Small intestine (tissue), 7 donors: ENCODE measurements around the gene CHSY1. TPM values are rescaled to one million over a fixed set of nuclear protein-coding genes. Genes with fewer than 3 reads are reported as not detected.

Experiments
- DNase-seq, 2 donors: peaks; one replicate each; pipeline versions ENCODE4 v3.0.0 to v3.0.0-alpha.2; 2013
- FAIRE-seq: peaks from 2 replicates; lab custom pipeline; 2012; peaks lifted over from hg19 to GRCh38; lab: Jason Lieb, UNC
- H3K27ac ChIP-seq, 3 donors: one replicate each; pipeline ENCODE4 v1.5.1; 2013; ENCODE audit warnings: low read length in 2 of 3, mild to moderate bottlenecking in 2 of 3, control low read depth in 1 of 3, inconsistent platforms in 1 of 3, low read depth in 1 of 3, moderate library complexity in 1 of 3
- H3K27me3 ChIP-seq, 3 donors: one replicate each; pipeline ENCODE4 v1.6.1; 2013; ENCODE audit warnings: low read length in 3 of 3, inconsistent platforms in 1 of 3; ENCODE audit not compliant: control insufficient read depth in 3 of 3, insufficient read depth in 3 of 3
- H3K36me3 ChIP-seq, 3 donors: one replicate each; pipeline ENCODE4 v1.6.1; 2013; ENCODE audit warnings: low read length in 3 of 3, inconsistent platforms in 1 of 3, low read depth in 1 of 3, mild to moderate bottlenecking in 1 of 3, moderate library complexity in 1 of 3; ENCODE audit not compliant: control insufficient read depth in 3 of 3, insufficient read depth in 2 of 3
- H3K4me1 ChIP-seq, 3 donors: one replicate each; pipeline ENCODE4 v1.6.1; 2013; ENCODE audit warnings: low read length in 2 of 3, inconsistent platforms in 1 of 3, low read depth in 1 of 3, mild to moderate bottlenecking in 1 of 3, moderate library complexity in 1 of 3; ENCODE audit not compliant: control insufficient read depth in 3 of 3, insufficient read depth in 2 of 3
- H3K4me3 ChIP-seq, 3 donors: one replicate each; pipeline ENCODE4 v1.5.1; 2013; ENCODE audit warnings: low read length in 3 of 3, control low read depth in 1 of 3, inconsistent platforms in 1 of 3, low read depth in 1 of 3, mild to moderate bottlenecking in 1 of 3, moderate library complexity in 1 of 3
- H3K9me3 ChIP-seq, 2 donors: one replicate each; pipeline ENCODE4 v1.6.1; 2013; ENCODE audit warnings: low read depth in 1 of 2, low read length in 1 of 2; ENCODE audit not compliant: control insufficient read depth in 2 of 2, insufficient read depth in 1 of 2
- WGBS, 3 donors: extraction: QIAGEN DNeasy Blood & Tissue Kit; methylation state at CpG; one replicate each; pipeline ENCODE4 v1.1.7; 2013; 5-methylcytosine and 5-hydroxymethylcytosine counted together
- polyA plus RNA-seq, 4 donors: library from polyadenylated mRNA; stranded (reverse) in 3 of 4; unstranded in 1 of 4; fragments of 200-250 nt in 3 of 4; fragments of 120-200 nt in 1 of 4; gene quantifications; one replicate each; pipeline versions ENCODE4 v1.2.1 to v1.2.3, GENCODE V29; 2013
- donor health status: healthy with polysubstance abuse.
- donor health status: control.
- donor health status: control.
- donor health status: Bipolar disorder and iron deficiency.
- donor health status: healthy.

Gene CHSY1
- polyA plus RNA-seq, 4 donors, result 1.6 to 13.1 (median 6.0) TPM

- 82 to 94% (median 82%) methylated on average over 12 of the region's 12 CpGs for WGBS, 3 donors
- Histone ChIP-seq H3K9me3 (no peaks in the 10 kb centered on the region), H3K36me3 (peaks cover 0 to 23% (median 2%) of the 10 kb centered on the region in 3 donors), H3K27ac (peak overlapping the region in 1 of 3 donors; percentile 12), H3K27me3 (no peaks in the 10 kb centered on the region), H3K4me3 (no peak overlapping the region), H3K4me1 (peaks cover 0 to 8% (median 0%) of the 10 kb centered on the region in 3 donors)
- no peak for DNase-seq
- no peak for FAIRE-seq
Measured at GRCh38 chr15:101237251-101237650, 14.6 kb downstream of the CHSY1 start.

GRCh38 chr15:101233651-101234280 lies 18.1 kb downstream of the CHSY1 start:
- FAIRE-seq (no peak), DNase-seq (no peak)
- Histone ChIP-seq H3K27ac (no peak overlapping the region), H3K4me3 (no peak overlapping the region), H3K27me3 (no peaks in the 10 kb centered on the region), H3K4me1 (peaks cover 0 to 4% (median 0%) of the 10 kb centered on the region in 3 donors), H3K36me3 (peaks cover 0 to 29% (median 5%) of the 10 kb centered on the region in 3 donors), H3K9me3 (peaks cover 0 to 4% of the 10 kb centered on the region in 2 donors)
- 84 to 94% (median 86%) methylated on average over 5 of the region's 5 CpGs for WGBS, 3 donors

GRCh38 chr15:101232677-101233076 lies 19.2 kb downstream of the CHSY1 start:
- Histone ChIP-seq H3K27me3 (no peaks in the 10 kb centered on the region), H3K4me1 (peaks cover 0 to 4% (median 0%) of the 10 kb centered on the region in 3 donors), H3K4me3 (no peak overlapping the region), H3K36me3 (peaks cover 0 to 29% (median 5%) of the 10 kb centered on the region in 3 donors), H3K9me3 (peaks cover 0 to 4% of the 10 kb centered on the region in 2 donors), H3K27ac (no peak overlapping the region)
- FAIRE-seq, result no peak
- no peak for DNase-seq
- WGBS, 3 donors, result 83 to 95% (median 86%) methylated on average over 5 of the region's 5 CpGs

GRCh38 chr15:101228313-101228712 lies 23.5 kb downstream of the CHSY1 start:
- peaks cover 0 to 4% of the 10 kb centered on the region in 2 donors for H3K9me3 ChIP-seq
- peaks cover 0 to 23% (median 3%) of the 10 kb centered on the region in 3 donors for H3K36me3 ChIP-seq
- no peak overlapping the region for H3K27ac ChIP-seq
- no peak overlapping the region for H3K4me3 ChIP-seq
- H3K4me1 ChIP-seq, result no peaks in the 10 kb centered on the region
- no peaks in the 10 kb centered on the region for H3K27me3 ChIP-seq
- FAIRE-seq (no peak), DNase-seq (no peak)

GRCh38 chr15:101225658-101226057 lies 26.2 kb downstream of the CHSY1 start:
- FAIRE-seq (no peak), DNase-seq (no peak)
- H3K4me1 ChIP-seq, result peaks cover 0 to 5% (median 0%) of the 10 kb centered on the region in 3 donors
- H3K27me3 ChIP-seq, result no peaks in the 10 kb centered on the region
- H3K36me3 ChIP-seq, result peaks cover 0 to 17% (median 0%) of the 10 kb centered on the region in 3 donors
- H3K9me3 ChIP-seq, result peaks cover 0 to 4% of the 10 kb centered on the region in 2 donors
- H3K4me3 ChIP-seq, result no peak overlapping the region
- no peak overlapping the region for H3K27ac ChIP-seq
- 60 to 78% (median 77%) methylated on average over 5 of the region's 5 CpGs for WGBS, 3 donors

- peak in 1 of 2 donors; percentile 17 for DNase-seq
- Histone ChIP-seq H3K4me1 (peaks cover 0 to 5% (median 0%) of the 10 kb centered on the region in 3 donors), H3K36me3 (peaks cover 0 to 15% (median 0%) of the 10 kb centered on the region in 3 donors), H3K4me3 (no peak overlapping the region), H3K27ac (no peak overlapping the region), H3K9me3 (no peaks in the 10 kb centered on the region), H3K27me3 (no peaks in the 10 kb centered on the region)
- WGBS, 3 donors, result 26 to 32% (median 30%) methylated on average over 4 of the region's 4 CpGs
- no peak for FAIRE-seq
Measured at GRCh38 chr15:101221902-101222301, 29.9 kb downstream of the CHSY1 start.

- FAIRE-seq (no peak), DNase-seq (no peak)
- 76 to 83% (median 77%) methylated on average over 2 of the region's 2 CpGs for WGBS, 3 donors
- H3K9me3 ChIP-seq, result no peaks in the 10 kb centered on the region
- peaks cover 0 to 5% (median 0%) of the 10 kb centered on the region in 3 donors for H3K4me1 ChIP-seq
- peaks cover 0 to 8% (median 0%) of the 10 kb centered on the region in 3 donors for H3K36me3 ChIP-seq
- H3K4me3 ChIP-seq, result no peak overlapping the region
- H3K27me3 ChIP-seq, result no peaks in the 10 kb centered on the region
- no peak overlapping the region for H3K27ac ChIP-seq
Measured at GRCh38 chr15:101220060-101220459, 31.8 kb downstream of the CHSY1 start.

GRCh38 chr15:101219441-101219840 lies 32.4 kb downstream of the CHSY1 start:
- no peaks in the 10 kb centered on the region for H3K9me3 ChIP-seq
- H3K27ac ChIP-seq, result no peak overlapping the region
- H3K36me3 ChIP-seq, result peaks cover 0 to 4% (median 0%) of the 10 kb centered on the region in 3 donors
- DNase-seq, result no peak
- WGBS, 3 donors, result 76 to 85% (median 80%) methylated on average over 6 of the region's 6 CpGs
- H3K27me3 ChIP-seq, result no peaks in the 10 kb centered on the region
- no peak for FAIRE-seq
- H3K4me3 ChIP-seq, result no peak overlapping the region
- H3K4me1 ChIP-seq, result peaks cover 0 to 5% (median 0%) of the 10 kb centered on the region in 3 donors
